Lung (tissue), 12 donors: ENCODE results near the gene SPCS1. TPM values are rescaled to one million over a fixed set of nuclear protein-coding genes. Genes with fewer than 3 reads are reported as not detected.
A peak's percentile ranks its signal among the peaks of the same experiment; 100 is the strongest.

ENCODE experiments used
- ATAC-seq: fragments of 200-7000 bp; cut with Tn5 transposase; one replicate; pipeline ENCODE4 v1.9.1; 2020; ENCODE audit warnings: moderate number of reproducible peaks; ENCODE audit not compliant: insufficient read depth, low FRiP score
- DNase-seq, 3 donors: peaks; one replicate each; pipeline ENCODE4 v3.0.0-alpha.2; 2013 to 2017
- H3K27ac ChIP-seq, 2 donors: one replicate each; pipeline ENCODE4 v1.5.1; 2013; ENCODE audit warnings: mild to moderate bottlenecking in 2 of 2, moderate library complexity in 2 of 2, control low read depth in 1 of 2, inconsistent platforms in 1 of 2, low read depth in 1 of 2, low read length in 1 of 2
- H3K27me3 ChIP-seq, 3 donors: one replicate each; pipeline ENCODE4 v1.5.1; 2013; ENCODE audit warnings: low read length in 2 of 3; ENCODE audit not compliant: control insufficient read depth in 3 of 3, insufficient read depth in 3 of 3
- H3K36me3 ChIP-seq, 4 donors: one replicate each; pipeline ENCODE4 v1.5.1; 2013; ENCODE audit warnings: low read length in 4 of 4, mild to moderate bottlenecking in 1 of 4, moderate library complexity in 1 of 4; ENCODE audit not compliant: control insufficient read depth in 4 of 4, insufficient read depth in 4 of 4
- H3K4me1 ChIP-seq, 5 donors: one replicate each; pipeline ENCODE4 v1.5.1; 2013; ENCODE audit warnings: low read length in 5 of 5, mild to moderate bottlenecking in 2 of 5, moderate library complexity in 1 of 5; ENCODE audit not compliant: control insufficient read depth in 5 of 5, insufficient read depth in 5 of 5
- H3K4me3 ChIP-seq: one replicate; pipeline ENCODE4 v1.5.1; 2013; ENCODE audit warnings: mild to moderate bottlenecking, control low read depth, moderate library complexity
- H3K9ac ChIP-seq, 2 donors: one replicate each; pipeline ENCODE4 v1.5.1; 2013; ENCODE audit warnings: low read length in 2 of 2, control low read depth in 1 of 2; ENCODE audit not compliant: insufficient read depth in 1 of 2
- H3K9me3 ChIP-seq, 4 donors: one replicate each; pipeline ENCODE4 v1.5.1; 2013; ENCODE audit warnings: low read length in 3 of 4, mild to moderate bottlenecking in 1 of 4, moderate library complexity in 1 of 4; ENCODE audit not compliant: control insufficient read depth in 4 of 4, insufficient read depth in 3 of 4
- WGBS, 2 donors: extraction: QIAGEN DNeasy Blood & Tissue Kit; methylation state at CpG; one replicate each; pipeline ENCODE4 v1.1.7; 2013; 5-methylcytosine and 5-hydroxymethylcytosine counted together
- polyA plus RNA-seq, 2 donors: library from polyadenylated mRNA; stranded (reverse); fragments of 200-250 nt; gene quantifications; one replicate each; pipeline ENCODE4 v1.2.1, GENCODE V29; 2013
- total RNA-seq, 2 donors: library from RNA; depleted of rRNA in 1 of 2; stranded (reverse); fragments of >200 nt in 1 of 2; gene quantifications; one replicate each; pipeline ENCODE4 v1.2.1, GENCODE V29; 2014 to 2021
- TF ChIP-seq, protein P1 (sequence below): IDR thresholded peaks from 2 replicates; pipeline ENCODE4 v1.5.1; 2012; ENCODE audit warnings: mild to moderate bottlenecking; ENCODE audit errors: control extremely low read depth, extremely low read depth
- donor health status: control.
- donor health status: control.
- donor health status: Bipolar disorder and iron deficiency.
- donor health status: healthy.
- donor health status: DM: yes; HTN: yes; CAD: no.

The SPCS1 gene
- total and polyA plus RNA-seq, 4 donors, result 63.3 to 139 (median 95.7) TPM

DNA sequence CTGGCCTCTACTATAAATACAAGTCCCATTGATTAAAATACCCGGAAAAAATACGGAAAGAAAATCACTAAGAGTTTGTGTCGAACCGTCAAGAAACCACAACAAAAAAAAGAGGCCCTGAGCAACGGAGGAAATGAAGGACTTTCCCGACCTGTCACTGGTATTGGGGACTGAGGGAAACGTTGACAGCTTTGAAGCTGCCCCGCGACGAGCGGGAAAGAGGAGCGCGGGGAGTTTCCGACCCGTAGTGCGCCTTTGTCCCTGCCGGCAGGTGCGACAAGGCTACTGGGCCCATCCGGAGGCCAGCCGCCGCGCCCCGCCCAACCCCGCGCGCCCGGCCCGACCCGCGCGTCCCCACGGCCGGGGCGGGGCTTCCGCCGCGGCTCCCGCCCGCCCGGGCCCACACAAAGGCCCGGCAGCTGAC, 20.6 kb upstream of the SPCS1 start:
- DNase-seq, result peak in 2 of 3 donors; percentile 70 to 80
- Histone ChIP-seq H3K27ac (peak overlapping the region; percentile 98 to 99), H3K4me1 (peaks cover 4 to 30% (median 7%) of the 10 kb centered on the region in 5 donors), H3K36me3 (peaks cover 22 to 43% (median 24%) of the 10 kb centered on the region in 4 donors), H3K9me3 (no peaks in the 10 kb centered on the region), H3K4me3 (peak overlapping the region; percentile 95), H3K27me3 (no peaks in the 10 kb centered on the region), H3K9ac (peak overlapping the region; percentile 48 to 93)
- TF ChIP-seq, protein P1, sequence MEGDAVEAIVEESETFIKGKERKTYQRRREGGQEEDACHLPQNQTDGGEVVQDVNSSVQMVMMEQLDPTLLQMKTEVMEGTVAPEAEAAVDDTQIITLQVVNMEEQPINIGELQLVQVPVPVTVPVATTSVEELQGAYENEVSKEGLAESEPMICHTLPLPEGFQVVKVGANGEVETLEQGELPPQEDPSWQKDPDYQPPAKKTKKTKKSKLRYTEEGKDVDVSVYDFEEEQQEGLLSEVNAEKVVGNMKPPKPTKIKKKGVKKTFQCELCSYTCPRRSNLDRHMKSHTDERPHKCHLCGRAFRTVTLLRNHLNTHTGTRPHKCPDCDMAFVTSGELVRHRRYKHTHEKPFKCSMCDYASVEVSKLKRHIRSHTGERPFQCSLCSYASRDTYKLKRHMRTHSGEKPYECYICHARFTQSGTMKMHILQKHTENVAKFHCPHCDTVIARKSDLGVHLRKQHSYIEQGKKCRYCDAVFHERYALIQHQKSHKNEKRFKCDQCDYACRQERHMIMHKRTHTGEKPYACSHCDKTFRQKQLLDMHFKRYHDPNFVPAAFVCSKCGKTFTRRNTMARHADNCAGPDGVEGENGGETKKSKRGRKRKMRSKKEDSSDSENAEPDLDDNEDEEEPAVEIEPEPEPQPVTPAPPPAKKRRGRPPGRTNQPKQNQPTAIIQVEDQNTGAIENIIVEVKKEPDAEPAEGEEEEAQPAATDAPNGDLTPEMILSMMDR, result no peak
- peak; percentile 85 for ATAC-seq
- WGBS, 2 donors, result 0% methylated on average over 26 to 41 of the region's 41 CpGs

GRCh38 chr3:52685709-52686691, 19.9 kb upstream of the SPCS1 start, which contains the start of the genes GNL3 and PBRM1:
Gene GNL3 (plus strand): TSS chr3:52686032. CDS start chr3:52686093, 61 bp downstream.
Gene PBRM1 (minus strand): TSS chr3:52685913.
- DNase-seq (peak; percentile 95 to 98 (median 96)), ATAC-seq (peak; percentile 94)
- Histone ChIP-seq H3K27me3 (no peaks in the 10 kb centered on the region), H3K27ac (peak within 1 kb of the TSS; percentile 98 to 99), H3K4me3 (peak within 1 kb of the TSS; percentile 95), H3K36me3 (peaks cover 20 to 40% (median 28%) of the 10 kb centered on the region in 4 donors), H3K9me3 (no peaks in the 10 kb centered on the region), H3K4me1 (peaks cover 4 to 30% (median 7%) of the 10 kb centered on the region in 5 donors), H3K9ac (peak within 1 kb of the TSS; percentile 85 to 93)
- 0 to 1% methylated on average over 62 to 82 of the region's 82 CpGs for WGBS, 2 donors
- TF ChIP-seq, protein P1, result no peak

DNA sequence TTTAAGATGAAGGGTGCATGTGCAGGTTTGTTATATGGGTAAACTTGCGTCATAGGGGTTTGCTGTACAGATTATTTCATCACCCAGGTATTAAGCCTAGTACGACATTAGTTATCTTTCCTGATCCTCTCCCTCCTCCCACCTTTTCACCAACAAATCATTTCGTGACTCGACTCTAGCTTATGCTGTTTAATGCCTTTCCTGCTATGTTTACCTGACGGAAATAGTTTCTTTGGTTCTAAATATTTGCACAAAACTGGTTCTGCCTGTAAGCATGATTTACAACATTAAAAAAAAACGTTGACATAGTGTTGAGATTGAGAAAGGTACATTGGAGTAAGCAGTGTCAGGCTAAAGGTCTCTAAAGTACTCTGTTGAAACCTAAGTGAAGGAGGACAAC, 17.6 kb upstream of the SPCS1 start:
- TF ChIP-seq, protein P1, result no peak
- H3K36me3 ChIP-seq, result peaks cover 24 to 53% (median 40%) of the 10 kb centered on the region in 4 donors
- no peaks in the 10 kb centered on the region for H3K9me3 ChIP-seq
- 80% methylated on average over 6 of the region's 6 CpGs for WGBS, 2 donors
- DNase-seq (no peak), ATAC-seq (no peak)
- peaks cover 4 to 25% (median 7%) of the 10 kb centered on the region in 5 donors for H3K4me1 ChIP-seq
- H3K27ac ChIP-seq, result no peak overlapping the region
- H3K4me3 ChIP-seq, result no peak overlapping the region
- no peak overlapping the region for H3K9ac ChIP-seq
- no peaks in the 10 kb centered on the region for H3K27me3 ChIP-seq
